ENCODE results near the gene MACROD2.

DNA sequence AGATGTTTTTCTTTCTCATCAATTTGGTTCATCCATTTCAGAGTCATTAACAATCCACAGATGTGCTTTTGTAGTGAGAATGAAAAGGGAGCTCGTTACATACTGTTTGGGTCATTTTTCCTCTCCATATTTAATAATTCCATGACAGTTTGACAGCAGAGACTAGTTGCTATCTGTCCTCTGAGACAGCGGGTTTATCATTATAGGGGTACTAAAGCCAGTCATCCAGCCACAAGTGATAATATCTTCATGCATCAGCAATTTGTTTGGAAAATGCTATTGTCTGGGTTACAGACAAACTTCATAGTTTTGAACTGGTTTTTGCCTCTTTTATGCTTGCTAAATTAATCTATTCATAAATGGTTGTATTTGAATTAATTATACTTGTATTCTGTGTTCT is 692.7 kb downstream of the MACROD2 start:
- TF ChIP-seq CTCF (IDR thresholded peaks at IDR 0.05; ENCODE audit: insufficient read depth, low read depth, low read length) (no peak), EZH2 (IDR thresholded peaks at IDR 0.05; ENCODE audit: insufficient read depth, low read length) (no peak)
